NCI-H460 (cell line): ENCODE measurements around the gene OR10H3. TPM values are rescaled to one million over a fixed set of nuclear protein-coding genes. Genes with fewer than 3 reads are reported as not detected.
"Not testable (repeated sequence)": the region's sequence is repeated elsewhere in the genome, so short reads cannot be mapped to it uniquely, and the experiment has no call there.

Experiments used
- DNase-seq: peaks from one replicate; pipeline ENCODE4 v3.0.0-alpha.2; 2016; ENCODE audit warnings: low read depth; ENCODE audit errors: extremely low read depth
- polyA plus RNA-seq: library from polyadenylated mRNA; depleted of rRNA; stranded (reverse); fragments of >200 nt; gene quantifications from 2 replicates; pipeline ENCODE4 v1.2.3, GENCODE V29; 2014; cell fraction: nucleus; rRNA removed
- total RNA-seq: library from RNA; depleted of rRNA; stranded (reverse); fragments of >200 nt; shearing (Covaris generic); gene quantifications from 2 replicates; pipeline ENCODE4 v1.2.3, GENCODE V29; 2014; rRNA removed

Gene OR10H3, protein sequence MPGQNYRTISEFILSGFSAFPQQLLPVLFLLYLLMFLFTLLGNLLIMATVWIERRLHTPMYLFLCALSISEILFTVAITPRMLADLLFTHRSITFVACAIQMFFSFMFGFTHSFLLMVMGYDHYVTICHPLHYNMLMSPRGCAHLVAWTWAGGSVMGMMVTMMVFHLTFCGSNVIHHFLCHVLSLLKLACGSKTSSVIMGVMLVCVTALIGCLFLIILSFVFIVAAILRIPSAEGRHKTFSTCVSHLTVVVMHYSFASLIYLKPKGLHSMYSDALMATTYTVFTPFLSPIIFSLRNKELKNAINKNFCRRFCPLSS
- not detected in 2 replicates for total RNA-seq
- polyA plus RNA-seq, result not detected in 2 replicates

DNA sequence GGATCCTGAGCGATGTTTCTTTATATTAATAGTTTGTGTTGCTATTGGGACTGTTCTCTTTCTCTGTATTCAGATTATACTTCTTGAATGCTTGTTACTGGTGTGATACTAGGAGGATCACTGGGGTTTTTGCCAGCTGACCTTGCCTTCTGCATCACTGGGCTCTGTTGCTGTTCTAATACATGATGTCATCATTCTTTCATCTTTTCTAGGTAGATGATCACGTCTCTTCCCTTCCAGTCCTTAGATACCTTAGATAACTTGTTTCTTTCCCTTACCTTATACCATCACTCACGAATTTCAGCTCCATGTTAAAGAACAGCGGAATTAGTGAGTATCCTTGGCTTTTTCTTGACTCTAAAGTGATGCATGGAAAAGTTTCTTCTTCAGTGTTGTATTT is at the start of gene OR10H3:
Gene OR10H3, plus strand, starts transcription at position 264 of the 400 bp plus-strand sequence. CDS start 3,408 bp downstream, outside the sequence.
- DNase-seq, result no peak

DNA sequence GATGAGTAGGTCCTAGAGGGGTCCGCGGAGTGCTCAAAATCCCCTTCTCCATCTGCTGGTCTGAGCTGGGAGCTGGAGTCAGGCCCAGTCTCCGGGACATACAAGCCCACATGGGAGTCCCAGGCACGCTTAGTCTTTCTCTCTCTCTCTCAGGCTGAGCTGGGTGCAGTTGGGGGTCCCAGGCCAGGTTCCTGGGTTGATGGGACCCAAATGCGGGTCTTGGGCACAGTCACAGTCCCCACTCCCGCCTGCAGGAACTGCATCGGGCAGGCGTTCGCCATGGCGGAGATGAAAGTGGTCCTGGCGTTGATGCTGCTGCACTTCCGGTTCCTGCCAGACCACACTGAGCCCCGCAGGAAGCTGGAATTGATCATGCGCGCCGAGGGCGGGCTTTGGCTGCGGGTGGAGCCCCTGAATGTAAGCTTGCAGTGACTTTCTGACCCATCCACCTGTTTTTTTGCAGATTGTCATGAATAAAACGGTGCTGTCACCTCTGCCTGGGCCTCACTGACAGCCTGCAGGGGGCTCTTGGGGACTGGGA is 41.1 kb upstream of the OR10H3 start:
- DNase-seq, result no peak

DNA sequence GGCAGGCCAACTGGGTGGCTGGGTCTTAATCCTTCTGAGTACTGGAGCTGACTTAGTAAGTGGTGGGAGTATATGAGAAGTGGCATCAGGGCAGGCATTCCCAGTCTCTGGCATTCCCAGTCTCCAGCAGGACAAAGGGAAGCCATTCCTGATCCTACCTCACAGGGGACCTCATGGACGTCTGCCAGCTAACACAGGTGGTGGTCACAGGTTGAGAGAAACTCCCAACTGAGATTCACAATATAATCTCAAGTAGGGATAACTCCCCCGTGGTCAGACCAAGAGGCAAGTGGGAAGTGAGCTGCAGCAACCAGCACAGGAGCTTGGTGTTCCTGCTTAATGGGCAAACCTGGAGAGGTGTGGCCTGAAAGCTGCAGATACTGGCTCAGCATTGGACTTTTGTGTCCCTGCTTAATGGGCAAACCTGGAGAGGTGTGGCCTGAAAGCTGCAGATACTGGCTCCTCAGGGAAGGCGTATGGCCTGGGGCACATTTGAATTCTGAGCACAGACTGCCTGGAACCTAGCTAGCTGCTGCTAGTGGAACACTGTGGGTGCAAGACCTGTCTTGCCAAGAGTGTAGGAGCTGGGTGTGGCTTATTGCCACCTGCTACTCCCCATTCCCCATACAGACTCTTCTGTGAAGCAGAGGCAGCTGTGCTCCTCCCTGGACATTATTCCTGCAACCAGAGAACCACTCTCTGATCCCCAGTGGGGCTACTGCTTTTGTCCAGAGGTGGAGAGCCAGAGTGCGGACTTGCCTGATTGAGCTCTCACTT is 35.8 kb upstream of the OR10H3 start:
- no peak for DNase-seq

DNA sequence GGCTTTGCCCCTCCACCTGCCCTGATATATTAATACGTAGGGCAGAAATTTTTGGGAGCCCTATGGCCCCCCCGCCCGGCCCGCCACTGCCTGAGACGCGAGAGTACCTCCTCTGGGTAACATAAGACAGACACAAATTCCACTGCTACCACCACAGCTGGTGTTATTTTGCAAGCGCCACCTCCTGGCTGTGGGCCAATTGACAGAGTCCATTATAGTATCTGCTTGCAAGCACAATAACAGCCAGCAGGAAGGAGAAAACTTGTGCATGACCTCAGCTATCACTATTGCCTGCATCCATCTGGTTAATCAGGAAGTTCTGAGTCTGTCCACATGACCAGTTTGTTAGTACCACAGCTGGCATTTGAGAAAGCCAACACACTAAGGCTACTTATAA is 35.3 kb upstream of the OR10H3 start:
- DNase-seq, result no peak

DNA sequence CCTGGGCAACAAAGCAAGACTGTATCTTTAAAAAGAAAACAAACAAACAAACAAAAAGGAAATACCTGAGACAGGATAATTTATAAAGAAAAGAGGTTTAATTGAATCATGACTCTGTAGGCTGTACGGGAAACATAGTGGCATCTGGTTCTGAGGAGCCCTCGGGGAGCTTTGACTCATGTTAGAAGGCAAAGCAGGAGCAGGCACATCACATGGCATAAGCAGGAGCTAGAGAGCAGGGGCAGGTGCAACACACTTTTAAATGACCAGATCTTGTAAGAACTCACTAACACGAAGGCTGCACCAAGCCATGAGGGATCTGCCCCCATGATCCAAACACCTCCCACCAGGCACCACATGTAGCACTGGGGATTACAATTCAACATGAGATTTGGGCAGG is 23.1 kb upstream of the OR10H3 start:
- DNase-seq, result no peak

DNA sequence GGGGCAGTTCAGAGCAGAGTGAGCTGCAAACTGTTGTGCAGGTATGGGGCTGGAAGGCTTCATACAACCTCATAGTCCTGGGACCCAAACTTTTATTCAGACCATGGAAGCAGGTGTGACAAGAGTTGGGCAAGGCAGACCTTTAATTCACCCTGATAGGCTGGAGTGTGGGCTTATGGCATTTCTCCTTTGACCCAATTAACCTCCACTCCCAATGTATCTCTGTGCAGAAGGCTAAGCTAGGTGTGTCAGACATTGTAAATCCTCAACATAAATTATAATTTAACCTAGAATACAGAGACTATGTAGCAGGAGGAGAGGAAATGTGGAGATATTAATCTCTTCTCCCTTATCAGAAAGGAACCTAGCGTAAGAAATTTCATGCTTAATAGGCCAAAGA is 22.1 kb upstream of the OR10H3 start:
- no peak for DNase-seq

DNA sequence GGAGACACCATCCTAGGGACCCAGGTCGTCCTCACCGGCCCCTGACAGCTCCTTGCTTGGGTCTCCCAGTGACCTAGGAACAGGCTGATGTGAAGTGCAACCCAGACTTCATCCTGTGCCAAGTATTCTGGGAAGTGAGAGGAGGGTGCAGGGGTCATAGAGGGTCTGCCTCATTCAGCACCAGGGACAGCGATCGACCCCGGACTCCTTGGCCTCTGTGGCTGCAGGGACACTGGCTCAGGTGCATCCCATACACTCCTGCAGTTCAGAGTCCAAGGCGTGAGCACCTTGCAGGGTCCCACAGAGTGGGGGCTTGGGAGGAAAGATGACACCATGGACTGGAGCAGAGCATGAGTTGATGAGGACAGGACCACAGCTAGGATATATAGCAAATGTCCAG is 20.0 kb upstream of the OR10H3 start:
- no peak for DNase-seq

DNA sequence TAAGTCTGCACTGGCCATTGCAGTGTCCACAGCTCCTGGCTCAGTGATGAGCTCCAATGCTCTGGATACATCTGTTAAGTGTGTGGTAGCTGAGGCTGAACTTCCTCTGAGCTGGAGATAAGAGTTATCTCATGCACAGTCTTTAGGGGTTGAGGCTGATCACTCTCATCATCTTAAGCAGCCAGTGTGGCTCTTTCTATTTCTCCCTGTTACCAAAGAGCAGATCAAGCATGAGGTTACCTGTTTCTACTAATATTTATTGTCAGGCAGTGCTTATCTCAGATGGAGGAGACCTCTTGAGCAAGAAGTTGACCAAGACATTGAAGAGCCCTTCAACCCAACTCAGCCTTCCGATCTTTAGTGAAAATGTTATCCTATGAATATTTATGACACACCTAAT is 16.5 kb upstream of the OR10H3 start:
- DNase-seq, result no peak

DNA sequence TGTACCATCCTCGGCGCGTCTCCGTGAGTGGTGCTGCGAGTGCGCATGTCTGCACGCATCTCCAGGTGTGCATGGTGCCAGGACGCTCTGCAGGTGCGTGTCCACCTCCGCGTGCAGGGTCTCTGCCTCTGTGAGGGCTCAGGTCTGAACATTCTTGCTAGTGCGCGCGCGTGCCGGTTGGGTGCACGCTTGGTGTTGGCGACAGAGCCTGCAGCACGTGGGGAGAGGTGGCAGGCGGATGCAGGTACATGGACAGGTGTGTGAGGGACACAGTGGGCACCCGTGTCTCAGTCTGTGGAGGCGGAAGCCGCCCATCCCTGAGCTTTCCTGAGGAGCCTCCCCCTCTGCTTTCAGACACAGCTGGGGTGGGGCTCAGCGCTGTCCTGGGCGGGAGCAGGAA is 14.8 kb upstream of the OR10H3 start:
- DNase-seq, result no peak

DNA sequence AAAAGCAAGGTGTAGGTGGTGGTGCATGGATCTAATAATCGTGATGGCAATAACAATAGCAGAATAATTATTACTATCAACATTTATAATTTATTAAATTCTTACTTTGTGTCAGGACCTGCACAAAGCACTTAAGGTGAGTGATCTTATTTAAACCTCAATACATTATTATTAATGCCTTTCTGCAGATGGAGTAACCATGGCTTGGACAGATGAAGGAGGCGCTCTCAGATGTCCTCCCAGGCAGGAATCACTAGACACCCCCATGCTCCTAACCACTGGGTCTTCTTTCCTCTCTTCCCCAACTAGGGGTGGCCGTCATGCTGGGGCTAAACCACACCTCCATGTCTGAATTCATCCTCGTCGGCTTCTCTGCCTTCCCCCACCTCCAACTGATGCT is 10.1 kb upstream of the OR10H3 start, which contains the start of gene OR10H2:
Gene OR10H2, plus strand, starts transcription at position 301 of the 400 bp plus-strand sequence. Its CDS starts 20 bp downstream, at position 321.
- no peak for DNase-seq

DNA sequence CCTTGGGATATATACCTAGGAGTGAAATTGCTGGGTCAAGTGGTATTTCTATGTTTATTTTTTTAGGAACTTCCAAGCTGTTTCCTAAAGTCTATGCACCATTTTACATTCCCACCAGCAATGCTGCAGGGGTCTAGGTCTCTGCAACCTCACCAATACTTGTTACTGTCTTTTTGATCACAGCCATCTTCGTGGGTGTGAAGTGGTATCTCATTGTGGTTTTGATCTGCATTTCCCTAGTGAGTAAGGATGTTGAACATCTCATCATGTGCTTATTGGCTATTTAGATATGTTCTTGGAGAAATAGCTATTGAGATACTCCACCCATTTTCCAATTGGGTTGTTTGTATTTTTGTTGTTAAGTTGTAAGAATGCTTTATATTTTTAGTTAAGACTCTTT is 7.2 kb upstream of the OR10H3 start:
- no peak for DNase-seq

DNA sequence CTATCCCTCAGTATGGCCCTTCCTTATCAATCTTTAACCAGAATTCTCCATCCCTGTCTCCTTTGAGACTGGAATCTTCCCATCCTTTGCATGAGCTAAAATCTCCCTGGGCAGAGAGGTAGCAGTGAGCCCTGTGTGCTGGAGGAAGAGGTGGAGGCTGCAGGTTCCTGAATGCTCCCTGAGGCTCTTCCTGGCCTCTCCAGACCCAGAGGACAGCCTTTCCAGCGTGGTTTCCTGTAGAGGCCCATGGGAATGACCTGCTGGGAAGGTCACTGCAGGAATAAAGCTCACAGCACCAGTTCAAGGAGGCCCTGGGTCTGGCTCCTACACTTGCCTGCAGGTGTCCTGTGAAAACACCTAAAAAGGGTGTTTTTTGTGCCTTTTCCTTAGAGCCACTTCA is 5.4 kb upstream of the OR10H3 start:
- no peak for DNase-seq

DNA sequence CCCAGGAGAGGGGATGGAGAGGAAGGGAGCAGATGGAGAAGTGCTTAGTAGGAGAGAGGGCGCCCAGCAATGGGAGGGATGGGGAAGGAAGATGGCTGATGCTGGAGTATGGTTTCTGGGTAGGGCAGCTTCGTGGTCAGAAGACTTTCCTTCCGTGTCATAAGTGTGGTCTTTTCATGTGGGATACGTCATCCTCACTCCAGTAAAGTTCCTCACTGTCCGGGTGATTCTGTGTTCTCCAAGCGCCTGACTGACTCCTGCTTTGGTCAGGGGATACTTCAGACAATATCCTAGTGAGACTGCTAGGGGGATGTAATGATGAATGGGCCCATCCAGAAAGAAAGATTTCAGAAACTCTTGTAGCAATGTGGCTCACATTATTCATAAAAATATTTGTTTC is 3.9 kb upstream of the OR10H3 start:
- no peak for DNase-seq

DNA sequence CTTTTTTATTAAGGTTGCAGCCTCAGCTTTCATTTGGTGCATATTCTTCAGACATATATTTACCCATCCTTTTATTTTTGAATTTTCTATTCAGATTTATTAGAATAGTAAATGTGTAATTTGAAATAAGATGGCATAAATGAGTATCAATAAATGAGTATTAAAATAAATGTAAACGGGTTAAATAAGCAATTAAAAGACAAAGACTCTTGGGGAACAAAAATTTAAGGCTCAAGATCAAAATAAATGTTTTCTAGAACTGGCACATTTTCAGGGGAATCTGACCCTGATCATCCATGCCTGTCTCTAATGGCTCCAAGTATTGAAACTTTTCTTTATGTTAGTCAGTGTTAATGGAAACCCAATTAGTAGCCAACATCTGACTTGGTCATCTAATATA is 3.0 kb downstream of the OR10H3 start:
- DNase-seq, result no peak

DNA sequence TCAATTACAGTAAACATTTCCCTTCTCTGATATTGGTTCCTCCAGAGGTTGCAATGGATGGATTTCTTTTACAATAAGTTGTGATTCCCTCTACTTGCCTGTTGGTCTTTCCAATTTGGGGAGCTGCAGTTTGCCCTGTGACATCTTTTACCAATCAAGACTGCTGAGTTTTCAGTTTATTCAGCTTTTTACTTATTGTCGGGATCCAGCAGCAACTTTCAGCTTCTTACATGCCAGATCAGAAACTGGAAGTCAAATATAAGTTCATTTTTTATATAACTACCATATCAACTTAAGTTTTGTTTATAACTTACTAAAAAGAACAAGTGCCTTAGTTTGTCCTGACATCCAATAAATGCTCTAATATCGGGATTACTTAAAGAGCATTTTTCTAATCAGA is 10.5 kb downstream of the OR10H3 start:
- no peak for DNase-seq

DNA sequence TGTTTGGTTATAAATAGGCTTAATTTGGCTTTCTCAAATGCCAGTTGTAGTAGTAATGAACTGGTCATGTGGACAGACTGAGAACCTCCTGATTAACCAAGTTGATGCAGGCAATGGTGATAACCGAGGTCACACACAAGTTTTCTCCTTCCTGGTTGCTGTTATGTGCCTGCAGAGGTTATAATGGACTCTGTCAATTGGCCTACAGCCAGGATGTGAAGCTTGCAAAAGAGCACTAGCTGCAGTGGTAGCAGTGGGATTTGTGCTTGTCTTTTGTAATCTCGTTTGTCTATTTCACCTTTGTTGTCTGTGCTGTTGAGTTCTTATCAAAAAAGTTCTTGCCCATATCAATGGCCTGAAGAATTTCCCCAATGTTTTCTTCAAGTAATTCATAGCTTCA is 20.6 kb downstream of the OR10H3 start:
- DNase-seq, result no peak

DNA sequence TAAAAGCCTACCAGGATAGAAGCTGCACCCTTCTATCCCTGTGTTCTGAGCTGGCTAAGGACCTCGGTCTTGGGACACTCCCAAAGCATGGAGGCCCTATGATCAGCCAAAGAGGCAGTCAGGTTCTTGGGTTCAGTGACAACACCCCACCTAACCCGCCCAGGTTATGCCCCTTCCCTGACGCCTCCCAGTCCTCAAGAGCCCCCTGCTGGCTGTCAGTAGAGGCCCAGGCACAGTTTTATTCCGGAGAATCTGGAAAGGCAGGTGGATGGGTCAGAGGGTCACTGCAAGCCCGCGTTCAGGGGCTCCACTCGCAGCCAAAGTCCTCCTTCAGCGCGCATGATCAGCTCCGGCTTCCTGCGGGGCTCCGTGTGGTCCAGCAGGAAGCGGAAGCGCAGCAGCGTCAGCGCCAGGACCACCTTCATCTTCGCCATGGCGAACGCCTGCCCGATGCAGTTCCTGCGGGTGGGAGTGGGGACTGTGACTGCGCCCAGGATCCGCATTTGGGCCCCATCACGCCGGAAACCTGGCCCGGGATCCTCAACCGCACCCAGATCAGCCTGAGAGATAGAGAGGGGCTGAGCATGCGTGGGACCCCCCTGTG is 22.3 kb downstream of the OR10H3 start:
- no peak for DNase-seq

DNA sequence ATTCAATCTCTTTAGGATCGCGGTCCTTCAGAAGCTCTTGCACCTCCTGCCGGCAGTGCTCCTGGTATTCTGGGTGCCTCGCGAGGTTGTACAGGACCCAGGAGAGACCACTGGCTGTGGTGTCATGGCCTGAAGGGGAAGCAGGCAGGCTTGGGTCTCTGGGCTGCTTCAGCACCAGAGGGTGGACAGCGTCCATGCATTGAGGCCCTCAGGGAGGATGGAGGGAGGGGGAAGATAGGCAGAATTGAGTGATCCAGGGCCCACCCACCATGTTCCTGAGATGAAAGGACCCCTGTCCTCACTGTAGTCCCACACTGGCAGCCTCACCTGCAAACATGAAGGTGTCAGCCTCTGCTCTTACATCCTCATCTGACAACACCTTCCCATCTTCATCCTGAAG is 31.8 kb downstream of the OR10H3 start:
- DNase-seq, result no peak

DNA sequence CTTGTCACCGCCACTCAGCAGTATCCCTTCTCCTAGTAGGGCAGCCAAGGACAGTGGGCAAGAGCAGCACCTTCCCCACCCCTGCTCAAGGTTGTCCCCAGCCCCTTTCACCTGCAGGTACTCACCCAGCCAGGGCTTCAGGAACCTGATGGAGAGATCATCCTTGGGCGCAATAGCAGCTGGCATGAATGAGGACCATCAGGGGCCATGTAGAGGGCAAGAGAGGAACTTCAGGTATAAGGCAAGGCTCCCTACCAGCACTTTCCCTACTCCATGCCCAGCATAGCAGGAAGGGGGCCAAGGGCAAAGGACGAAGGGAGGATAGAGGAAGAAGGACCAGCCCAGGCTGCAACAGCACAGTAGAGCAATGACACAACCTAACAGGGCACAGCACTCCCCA is 36.4 kb downstream of the OR10H3 start:
- DNase-seq, result not testable (repeated sequence)

DNA sequence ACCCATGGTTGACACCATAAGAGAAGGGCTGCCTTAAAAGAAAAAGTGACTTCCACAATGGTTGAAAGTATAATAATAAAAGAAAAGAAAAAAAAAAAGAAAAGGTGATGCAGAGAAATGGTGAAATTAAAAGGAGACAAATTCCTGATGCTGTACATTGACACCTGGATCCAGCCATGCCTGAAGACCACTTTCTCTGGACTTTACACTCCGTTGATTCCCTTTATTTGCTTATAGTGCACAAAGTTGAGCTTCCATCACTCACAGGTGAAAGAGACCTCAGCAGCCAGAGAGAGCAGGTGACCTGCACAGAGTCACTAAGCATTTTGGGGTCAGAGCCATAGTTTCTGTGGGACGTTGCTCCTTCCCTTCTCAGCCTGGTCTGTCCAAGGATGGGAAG is 37.5 kb downstream of the OR10H3 start:
- DNase-seq, result no peak

DNA sequence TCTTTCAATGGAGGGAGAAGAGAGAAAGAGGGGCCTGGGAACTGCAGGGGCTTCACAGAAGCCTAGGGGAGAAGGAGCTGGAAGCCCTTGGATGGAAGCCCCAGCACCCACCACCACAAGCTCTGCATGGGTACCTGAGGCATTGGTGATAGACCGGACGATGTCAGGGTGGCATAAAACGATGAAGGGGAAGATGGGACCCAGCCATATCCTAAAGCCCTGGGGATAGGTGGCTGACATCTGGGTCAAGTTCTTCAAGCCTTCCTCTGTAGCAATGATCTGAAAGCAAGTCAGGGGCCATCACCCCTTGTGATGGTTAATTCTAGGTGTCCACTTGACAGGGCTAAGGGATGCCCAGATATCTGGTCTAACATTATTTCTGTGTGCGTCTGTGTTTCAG is 38.5 kb downstream of the OR10H3 start:
- DNase-seq, result no peak
